Stimulated activated CD8-positive, alpha-beta memory T cell treated with anti-CD3 and anti-CD28 coated beads, Interleukin-2, amount 100 ng/mL, for 1 hour (primary cell): ENCODE results near the gene CROCC2.

Source experiments
- DNase-seq, 2 donors: peaks; one replicate each; pipeline ENCODE4 v3.0.0-alpha.2; 2020; ENCODE audit warnings: low read depth in 2 of 2

CROCC2 gene

DNA sequence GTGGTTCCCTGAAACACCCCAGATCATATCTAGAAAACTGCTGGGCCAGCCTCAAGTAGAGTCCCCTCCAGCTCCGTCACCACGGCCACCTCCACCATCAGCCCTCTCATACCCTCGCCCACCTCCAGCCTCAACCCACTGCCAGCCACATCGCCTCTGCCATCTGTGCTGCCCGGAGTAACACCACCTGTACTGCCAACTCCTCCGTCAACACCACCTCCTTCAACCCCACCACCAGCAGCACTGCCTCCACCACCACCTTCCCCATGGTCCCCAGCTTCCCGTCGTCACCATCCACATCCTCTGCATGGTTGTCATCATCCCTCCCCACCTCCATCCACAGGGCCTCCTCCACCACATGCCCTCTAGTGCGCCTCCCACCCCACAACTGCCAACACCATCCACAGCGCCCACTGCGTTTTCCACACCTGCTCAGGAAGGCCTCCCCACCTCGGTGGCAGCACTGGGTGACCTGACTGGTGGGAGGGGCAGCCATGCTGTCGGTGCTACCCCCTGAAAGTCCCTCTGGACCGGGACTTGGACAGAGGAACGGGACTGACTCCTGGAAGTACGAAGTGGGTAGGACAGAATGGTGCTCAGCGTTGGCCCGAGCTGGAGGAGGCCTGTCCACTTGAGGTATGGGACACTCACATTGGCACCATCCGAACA is 93.9 kb downstream of the CROCC2 start:
- no peak for DNase-seq

DNA sequence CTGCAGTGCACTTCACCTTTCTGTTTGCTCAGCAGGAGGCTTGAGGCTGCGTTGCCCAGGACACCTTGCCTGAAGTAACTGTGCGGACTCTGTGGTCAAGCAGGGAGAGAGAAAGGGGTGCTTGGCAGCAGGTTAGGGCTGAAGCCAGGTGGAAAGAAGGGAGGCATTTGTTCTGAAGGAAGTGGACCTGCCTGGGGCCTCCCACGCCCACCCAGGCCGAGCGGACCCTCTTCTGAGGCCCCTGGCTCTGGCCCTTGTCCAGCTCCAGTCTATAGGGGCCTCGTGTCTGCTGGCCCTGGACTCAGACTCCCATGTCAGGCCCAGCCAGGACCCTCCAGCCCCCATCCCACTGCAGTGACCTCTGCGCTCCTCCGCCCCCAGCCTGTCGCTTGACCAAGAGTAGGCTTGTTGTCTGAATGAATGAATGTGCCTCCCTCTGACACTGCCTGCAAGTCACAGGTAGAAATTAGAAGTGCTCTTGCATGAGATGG is 94.7 kb downstream of the CROCC2 start:
- no peak for DNase-seq

DNA sequence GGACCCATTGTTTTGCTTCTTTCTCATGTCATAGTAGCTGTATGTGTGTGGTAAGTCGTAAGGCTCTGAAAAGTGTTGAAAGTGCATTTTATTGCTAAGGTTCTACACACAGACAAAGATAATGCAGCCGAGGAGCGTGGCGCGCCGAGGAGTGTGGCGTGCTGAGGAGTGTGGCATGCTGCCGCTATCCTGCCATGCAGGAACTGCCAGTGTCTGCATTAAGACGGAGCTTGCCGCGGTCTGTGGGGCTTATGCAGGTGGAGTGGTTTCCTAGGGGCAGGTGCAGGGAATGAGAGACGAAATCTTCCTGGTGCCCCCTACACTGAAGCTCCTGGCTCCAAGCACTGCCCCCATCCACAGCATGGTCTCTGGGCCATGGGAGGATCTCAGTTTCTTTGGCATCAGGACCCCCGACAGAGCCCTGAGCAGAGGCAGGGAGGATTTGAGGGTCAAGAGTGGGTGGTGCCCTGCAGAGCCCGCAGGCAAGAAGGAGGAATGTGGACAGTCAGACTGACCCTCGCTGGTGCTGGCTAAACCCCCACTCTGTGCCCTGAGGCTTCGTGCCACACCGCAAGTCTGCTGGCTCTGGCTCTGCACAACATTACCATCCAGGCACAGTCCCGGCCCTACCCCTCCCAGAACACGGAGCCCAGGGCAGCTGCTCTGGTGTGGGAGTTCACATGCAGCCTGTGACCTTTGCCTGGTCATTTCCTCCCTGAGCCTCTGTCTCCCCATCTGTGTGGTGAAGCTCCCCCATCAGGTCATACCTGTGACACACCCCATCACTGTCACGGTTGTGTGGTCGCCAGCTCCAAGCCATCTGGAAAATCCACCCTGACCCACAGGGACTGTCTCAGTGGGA is 95.5 kb downstream of the CROCC2 start:
- no peak for DNase-seq

DNA sequence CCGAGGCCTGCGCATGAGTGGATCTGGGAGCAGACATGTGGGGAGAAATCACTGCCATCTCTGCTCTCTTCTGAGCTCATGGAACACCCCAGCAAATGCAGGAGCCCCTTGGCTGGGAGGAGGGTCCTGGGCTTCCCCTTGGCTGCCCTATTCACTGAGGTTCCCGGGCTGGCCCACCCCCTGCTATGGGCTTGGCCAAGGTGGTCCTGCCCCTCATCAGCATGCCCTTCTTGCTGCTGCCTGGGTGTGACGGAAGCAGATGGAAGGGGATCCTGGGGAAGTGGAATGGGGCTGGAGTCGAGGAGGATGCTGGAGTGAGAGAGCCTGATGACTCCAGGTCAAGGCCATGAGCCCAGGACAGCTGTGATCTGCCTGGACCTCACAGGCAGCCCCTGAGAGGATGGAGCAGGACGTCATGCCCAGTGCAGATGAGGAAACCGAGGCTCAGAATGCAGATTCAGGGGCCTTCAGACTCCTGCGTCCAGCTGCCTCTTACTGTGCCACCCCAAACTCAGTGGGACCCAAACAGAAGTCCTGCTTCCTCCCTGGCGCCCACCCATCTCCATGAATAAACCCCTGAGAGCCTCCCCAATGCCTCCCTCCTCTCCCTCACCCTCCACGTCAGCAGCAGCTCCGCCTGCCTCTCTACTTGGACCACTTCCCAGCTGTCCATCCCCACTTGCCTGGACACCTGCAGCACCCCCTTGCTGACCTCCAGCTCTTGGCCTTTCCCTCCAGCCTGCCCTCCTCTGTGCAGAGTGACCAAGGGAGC is 96.3 kb downstream of the CROCC2 start:
- no peak for DNase-seq

DNA sequence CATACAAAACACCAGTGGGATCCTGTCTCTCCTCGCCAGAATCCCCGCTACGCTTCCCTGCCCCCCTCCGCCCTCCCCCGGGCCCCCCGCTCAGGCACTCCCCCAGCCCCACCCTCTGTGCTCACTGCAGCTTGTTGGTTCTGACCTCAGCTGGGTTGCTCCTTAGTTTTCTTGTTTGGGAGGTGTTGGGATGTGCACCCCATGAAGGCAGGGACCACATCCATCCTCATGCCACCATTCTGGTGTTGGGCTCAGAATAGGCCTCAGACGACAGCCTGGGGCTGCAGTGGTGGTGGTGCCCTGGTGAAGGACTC is 96.9 kb downstream of the CROCC2 start:
- DNase-seq, result no peak

DNA sequence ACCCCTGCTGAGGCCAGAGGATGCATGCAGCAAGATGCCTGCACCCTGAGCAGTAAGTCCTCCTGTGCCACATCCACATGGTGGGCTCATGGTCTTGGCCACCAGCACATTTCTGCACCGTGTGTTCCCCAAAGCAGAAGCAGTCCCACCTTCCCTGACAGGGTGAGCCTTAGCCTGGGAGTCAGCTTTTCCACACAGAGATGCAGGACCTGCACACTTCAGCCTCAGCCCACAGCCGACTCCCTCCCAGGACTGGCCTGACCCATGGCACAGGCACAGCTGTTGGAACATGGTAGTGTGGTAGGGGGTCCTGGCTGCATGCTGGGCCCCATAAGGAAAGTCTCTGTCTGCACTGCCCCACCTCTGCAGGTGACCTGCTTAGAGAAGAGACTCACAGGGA is 97.2 kb downstream of the CROCC2 start:
- DNase-seq, result no peak

DNA sequence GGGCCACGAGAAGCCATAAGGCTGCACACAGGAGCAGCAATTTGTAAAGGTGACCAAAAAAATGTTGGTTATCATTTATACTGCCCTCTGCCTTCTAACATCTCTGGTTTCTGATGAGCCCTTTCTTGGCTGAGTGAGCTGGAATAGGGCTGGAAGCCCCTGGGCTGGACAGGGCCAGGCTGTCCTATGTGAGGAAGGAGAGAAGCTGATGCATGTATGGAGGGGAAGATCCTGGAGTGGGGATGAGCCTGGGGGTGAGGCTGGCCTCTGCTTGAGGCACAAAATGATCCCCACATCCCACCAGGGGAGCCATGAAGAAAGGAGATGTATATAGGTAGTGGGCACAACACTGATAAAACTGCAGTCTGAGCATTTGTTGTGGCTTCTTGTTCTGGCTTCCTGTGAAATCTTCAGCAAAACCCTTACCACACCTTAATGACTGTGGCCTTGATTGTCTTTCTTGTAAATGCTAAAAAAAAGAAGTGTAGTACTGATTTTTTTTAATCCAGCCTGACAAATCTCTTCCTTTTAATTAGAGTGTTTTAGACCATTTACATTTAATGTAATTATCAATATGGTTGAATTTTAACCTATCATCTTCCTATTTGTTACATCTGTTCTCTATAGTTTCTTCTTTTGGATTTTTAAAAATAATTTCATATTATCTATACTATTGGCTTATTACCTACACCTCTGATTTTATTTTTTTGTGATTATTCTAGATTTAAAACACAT is 97.9 kb downstream of the CROCC2 start:
- no peak for DNase-seq

DNA sequence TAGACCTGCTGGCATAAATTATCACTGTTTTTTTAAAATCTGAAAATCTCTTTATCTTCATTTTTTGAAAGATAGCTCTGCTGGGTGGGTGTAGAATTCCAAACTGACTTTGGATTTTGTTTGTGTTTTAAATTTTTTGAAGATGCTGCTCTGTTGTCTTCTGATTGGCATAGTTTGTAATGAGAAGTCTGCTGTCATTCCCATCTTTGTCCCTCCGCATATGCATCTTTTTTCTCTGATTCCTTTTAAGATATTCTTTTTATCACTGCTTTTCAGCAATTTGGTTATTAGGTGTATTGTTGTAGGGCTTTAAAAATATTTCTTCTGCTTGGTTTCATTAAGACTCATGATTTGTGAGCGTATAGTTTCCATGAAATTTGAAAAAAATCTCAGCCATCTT is 99.4 kb downstream of the CROCC2 start:
- no peak for DNase-seq

DNA sequence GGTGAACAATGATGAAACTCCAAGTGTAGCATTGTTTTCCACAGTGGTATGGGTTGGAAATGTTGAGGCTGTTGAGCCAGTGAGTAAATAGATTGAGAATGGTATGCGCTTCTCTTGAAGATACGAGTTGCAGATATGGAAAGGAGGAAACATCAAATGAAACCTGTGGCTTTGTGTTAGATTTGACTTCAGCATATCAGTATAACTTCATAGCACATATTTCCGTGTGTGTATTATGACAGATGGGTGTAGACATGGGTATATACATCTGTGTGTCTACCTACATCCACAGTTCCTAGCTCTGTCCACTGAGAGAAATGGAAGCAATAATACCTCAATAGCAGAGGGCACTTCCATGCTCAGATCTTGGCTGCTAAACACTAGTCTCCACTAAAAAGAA is 100.3 kb downstream of the CROCC2 start:
- DNase-seq, result no peak

DNA sequence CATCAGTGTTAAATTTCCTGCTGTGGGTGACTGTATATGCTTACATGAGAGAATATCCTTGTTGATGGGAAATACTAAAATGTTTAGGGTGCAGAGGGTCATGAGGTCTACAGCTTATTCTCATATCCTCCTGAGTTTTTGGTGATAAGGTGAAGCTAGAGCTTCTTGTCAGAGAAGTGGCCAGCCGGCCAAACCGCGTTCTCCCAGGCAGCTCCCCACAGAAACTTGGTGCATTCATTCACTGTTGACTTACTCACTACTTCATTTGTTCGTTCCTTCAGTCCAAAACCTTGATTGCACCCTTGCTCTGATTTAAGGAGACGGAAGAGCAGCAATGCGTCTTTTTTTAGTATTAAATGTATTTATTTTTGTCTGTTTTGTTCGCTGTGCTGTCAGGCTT is 101.0 kb downstream of the CROCC2 start:
- no peak for DNase-seq

DNA sequence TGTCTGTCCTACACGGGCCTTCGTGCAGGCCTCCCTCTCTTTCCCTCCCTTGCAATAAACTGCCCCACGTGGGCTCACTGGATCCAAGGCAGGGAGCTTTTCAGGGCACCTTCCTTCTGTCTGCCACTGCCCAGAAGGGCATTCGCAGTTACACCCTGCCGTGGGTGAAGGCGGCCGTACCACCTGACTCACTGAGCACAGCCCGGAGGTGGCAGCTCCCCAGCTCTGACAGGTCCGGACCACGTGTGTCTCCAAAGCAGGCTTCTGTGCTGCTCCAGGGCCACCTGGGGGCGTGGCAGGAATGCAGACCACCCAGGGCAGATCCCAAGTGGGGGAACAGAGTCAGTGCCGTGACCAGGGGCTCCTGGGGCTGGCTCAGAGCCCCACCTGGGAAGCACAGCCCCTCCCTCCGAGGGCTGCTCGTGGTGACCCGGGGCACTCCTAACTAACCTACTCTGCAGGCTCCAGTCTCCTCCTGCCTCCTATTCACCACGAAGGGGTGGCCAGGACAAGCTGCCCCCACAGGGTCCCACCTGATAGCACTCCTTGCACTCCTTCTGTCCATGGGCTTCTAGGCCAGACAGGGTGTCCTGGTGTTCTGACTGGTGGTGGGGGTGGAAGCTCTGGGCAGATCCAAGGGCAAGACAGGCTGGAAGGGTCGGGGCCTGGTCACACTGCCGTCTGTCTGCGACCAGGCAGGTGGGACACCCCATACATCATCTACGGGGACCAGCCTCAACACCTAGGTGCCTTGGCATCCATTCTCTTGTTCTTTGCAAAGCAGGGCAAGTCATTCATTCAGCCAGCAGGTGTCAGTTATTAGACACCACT is 102.0 kb downstream of the CROCC2 start:
- no peak for DNase-seq

DNA sequence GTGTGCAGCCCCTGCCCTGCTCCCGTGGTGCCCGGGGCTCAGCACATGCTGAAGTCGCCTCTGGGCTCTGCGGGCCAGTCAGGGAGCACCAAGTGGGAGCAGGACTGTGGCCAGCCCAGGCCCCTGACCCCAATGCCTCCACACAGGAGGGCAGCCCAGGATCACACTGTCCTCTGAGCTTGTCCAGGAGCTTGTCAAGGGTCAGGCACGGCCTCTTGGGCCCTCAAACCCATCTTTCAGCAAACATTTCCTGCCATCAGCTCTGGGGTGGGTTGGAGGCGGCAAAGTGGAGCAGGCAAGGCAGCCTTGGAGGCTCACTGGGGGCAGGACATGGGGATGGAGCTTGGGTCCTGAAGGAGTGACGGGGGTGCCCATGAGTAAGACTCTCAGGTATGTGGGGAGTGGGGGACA is 102.6 kb downstream of the CROCC2 start:
- DNase-seq, result no peak

DNA sequence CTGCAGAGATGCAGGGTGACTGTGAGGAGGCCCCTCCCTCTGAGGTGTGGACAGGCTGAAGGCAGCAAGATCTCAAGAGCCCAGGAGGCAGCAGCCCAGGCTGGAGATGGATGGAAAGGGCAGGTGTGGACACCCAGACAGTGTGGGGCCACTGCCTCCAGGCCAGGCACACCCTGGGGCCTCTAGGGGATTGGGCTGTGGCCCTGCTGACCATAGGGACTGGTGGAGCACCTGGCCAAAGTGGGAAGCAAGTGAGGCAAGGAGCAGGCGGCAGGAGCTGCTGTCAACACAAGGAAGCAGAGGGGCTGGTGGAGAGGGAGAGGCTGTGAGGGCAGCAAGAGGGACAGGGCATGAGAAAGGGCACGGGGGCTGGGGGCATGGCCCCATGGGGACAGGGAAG is 103.1 kb downstream of the CROCC2 start:
- DNase-seq, result no peak

DNA sequence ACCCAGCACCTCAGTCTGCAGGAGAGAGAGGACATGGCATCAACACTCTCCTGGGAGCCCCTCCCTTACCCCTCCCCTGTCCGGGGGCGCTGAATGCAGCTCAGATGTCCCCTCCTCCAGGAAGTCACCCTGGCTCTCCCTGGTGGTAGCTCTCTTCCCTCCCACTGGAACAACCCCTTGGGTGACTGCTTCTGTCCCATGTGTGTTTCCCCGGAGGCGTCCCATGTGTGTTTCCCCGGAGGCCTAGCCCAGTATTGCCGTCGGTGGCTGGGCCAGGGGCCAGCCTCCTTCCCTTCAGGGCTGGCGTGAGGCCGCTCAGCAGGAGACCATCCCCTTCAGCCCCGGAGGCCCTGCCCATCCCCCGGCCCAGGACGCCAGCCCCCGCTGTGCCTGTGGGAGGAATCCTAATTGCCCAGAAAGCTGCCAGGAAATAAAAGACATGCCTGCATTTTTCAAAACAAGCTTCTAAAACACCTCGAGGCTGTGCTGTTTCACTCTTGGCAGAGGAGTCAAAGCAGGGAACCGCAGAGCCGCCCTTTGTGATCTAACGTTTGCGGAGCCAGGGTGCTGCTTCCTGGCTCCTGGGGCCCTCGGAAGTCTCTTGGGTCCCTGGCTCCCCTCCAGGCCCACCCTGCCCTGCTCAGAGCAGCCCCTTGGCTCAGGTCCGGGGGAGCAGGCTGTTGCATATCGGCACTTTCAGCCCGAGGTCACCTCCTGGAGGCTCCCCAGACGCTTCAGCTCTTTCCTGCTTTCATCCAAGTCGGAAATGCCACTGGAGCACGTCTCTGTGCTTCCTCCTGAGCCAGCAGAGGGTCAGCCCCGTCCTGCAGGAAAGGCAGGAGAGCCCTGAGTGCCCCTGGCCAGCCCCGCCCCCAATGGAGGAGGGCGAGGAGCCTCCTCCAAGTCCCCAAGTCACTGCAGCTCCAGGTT is 103.7 kb downstream of the CROCC2 start:
- no peak for DNase-seq

DNA sequence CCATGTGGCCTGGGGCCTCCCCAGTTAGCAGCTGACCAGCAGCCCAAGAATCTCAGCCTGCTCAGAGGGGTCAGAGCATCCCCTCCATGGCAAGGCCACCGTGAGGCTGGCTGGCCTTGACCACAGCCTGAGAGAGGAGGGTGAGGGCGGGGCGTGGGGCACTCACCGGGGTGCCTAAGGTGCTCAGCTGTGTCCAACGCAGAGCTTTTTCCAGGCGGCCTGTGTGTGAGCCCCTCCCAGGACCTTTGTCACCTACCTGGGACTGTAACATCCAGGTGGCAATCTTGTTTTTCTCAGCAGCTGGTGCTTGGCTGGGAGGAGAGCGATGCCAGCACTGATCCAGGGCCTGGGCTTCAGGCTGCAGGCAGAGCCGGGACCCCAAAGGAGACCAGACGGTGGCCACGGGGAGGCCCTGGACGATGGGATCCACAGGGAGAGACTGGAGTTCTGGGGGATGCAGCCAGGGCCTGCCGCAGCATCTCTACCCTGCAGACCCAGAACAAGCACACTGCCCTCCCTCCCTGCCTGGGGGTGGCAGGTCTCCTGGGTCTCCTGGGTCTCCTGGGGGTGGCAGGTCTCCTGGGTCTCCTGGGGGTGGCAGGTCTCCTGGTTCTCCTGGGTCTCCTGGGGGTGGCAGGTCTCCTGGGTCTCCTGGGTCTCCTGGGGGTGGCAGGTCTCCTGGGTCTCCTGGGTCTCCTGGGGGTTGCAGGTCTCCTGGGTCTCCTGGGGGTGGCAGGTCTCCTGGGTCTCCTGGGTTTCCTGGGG is 104.6 kb downstream of the CROCC2 start:
- DNase-seq, result no peak

DNA sequence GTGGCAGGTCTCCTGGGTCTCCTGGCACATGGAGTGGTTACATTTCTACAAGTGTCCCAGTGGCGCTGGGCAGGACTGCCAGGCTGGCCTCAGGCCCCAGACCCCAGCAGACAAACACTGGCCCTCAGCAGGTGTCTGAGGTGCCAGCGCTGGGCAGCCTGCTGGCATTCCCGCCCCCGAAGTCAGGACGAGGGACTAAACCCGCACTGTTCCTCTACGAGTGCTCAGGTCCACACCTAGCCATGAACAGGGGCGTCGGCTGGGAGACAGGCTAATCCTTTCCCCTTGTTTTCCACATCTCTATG is 105.1 kb downstream of the CROCC2 start:
- no peak for DNase-seq

DNA sequence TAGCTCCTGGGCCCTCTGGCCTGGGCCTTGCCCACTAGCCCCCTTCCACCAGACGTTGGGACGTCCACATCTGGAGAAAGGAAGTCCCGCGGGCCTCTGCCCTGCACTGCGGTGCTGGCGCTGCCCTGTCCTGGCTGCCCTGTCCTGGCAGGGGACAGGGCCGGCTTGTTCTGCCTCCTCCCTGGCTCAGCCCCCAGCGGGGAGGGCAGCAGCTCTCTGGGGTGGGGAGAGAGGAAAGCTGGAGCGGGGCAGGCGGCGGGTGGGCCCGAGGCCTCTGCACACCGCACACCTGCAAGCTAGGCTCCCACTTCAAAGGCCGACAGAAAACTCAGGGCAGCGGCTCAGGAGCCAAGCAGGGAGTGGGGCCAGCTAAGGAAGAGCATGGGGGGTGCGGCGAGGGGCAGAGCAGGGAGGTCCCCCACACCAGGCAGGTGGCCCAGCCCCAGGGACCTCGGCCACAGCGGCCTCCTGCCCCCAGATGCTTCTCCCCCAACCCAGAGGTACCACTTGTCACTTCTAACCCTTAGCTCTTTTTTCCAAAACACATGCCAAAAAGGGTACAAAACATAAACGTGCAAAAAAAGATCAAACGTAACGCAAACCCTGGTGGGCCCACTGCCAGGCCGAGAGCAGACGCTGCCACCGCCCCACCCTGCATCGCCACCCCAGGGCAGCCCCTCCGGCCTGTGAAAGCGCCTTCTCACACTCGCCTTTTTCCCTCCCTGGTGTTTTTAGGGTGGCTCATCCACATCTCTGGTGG is 105.8 kb downstream of the CROCC2 start:
- no peak for DNase-seq

DNA sequence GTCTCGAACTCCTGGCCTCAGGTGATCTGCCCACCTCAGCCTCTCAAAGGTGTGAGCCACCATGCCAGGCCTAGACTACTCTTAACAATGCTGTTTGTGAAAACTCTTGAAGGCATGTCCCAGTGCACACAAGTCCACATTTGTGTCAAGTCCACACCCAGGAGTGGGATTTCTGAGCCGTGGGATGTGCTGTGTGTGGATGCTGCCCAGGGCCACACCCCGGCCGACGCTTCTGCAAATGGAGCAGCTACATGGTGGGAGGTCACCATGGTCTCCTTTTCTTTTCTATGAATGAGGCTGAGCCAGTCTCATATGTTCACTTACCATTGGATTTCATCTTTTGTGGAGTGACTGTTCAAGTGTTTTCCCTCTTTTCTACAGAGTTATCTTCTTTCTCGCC is 108.1 kb downstream of the CROCC2 start:
- no peak for DNase-seq

DNA sequence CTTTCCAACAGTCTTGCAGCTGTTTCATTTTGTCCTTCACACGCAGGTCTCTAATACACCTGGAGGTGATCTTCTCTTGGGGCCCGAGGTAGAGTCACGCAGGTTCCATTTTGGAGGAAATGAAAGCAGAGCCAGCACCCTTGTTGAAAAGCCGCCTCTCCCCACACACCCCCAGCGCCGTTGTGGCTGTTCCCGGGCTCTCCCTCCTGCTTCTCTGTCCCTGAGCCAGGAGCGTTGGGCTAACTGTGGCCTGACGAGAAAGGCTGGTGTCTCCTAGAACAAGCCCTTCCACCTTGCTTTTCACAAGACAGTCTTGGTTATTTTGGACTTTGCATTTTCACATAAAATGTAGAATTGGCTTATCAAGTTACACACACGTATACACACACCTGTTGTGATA is 108.6 kb downstream of the CROCC2 start:
- DNase-seq, result no peak
